OCI-LY1 (cell line): ENCODE measurements around the gene ELAVL4.

Experiments used
- CTCF ChIP-seq: fragments of 200-600 bp; sonication (generic), shearing (Covaris generic); IDR thresholded peaks from 2 replicates; pipeline ENCODE4 v1.5.1; 2017; ENCODE audit warnings: mild to moderate bottlenecking, antibody characterized with exemption, low read length, moderate library complexity, mixed read lengths
- EZH2 ChIP-seq: fragments of 200-600 bp; sonication (generic), shearing (Covaris generic); IDR thresholded peaks from 2 replicates; pipeline ENCODE4 v1.8.0; 2017; ENCODE audit warnings: borderline replicate concordance, mixed run types, mild to moderate bottlenecking, antibody characterized with exemption, low read length, moderate library complexity, mixed read lengths

DNA sequence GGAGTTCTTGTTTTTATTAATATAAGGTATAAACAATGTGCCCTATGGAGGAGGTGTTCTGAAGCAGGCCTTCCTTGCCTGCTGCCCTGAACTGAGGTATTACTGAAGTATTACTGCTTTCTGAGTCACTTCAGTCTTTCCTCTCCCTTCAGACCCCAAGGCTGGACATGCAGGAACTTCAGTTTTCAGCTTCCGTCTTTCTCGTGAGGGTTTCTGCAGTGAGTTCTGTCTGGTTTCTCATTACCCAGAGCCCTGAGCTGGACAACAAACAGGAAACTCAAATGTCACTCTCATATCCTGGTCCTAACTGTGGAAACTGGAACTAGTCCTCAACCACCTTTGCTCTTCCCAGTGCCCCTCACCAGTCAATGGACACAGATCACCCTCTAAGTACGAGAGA lies 46.8 kb downstream of the ELAVL4 start:
- TF ChIP-seq CTCF (no peak), EZH2 (no peak)
